Thymus (tissue), 11 donors: ENCODE data around the gene TUBGCP6. TPM values are rescaled to one million over a fixed set of nuclear protein-coding genes. Genes with fewer than 3 reads are reported as not detected.

ENCODE experiments used
- DNase-seq, 9 donors: peaks; one replicate each; pipeline ENCODE4 v3.0.0-alpha.2; 2013; ENCODE audit warnings: low spot score in 9 of 9, low read depth in 6 of 9, missing footprints in 1 of 9
- H3K27ac ChIP-seq, 2 donors: one replicate each; pipeline ENCODE4 v1.5.1; 2013; ENCODE audit warnings: control low read depth in 1 of 2, low read depth in 1 of 2, low read length in 1 of 2, mild to moderate bottlenecking in 1 of 2, moderate library complexity in 1 of 2
- H3K27me3 ChIP-seq, 2 donors: one replicate each; pipeline ENCODE4 v1.5.1; 2013; ENCODE audit warnings: low read length in 1 of 2; ENCODE audit not compliant: control insufficient read depth in 2 of 2, insufficient read depth in 1 of 2
- H3K36me3 ChIP-seq, 2 donors: one replicate each; pipeline ENCODE4 v1.5.1; 2013; ENCODE audit warnings: low read length in 1 of 2, mild to moderate bottlenecking in 1 of 2, moderate library complexity in 1 of 2; ENCODE audit not compliant: control insufficient read depth in 2 of 2, insufficient read depth in 2 of 2
- H3K4me1 ChIP-seq, 2 donors: one replicate each; pipeline ENCODE4 v1.5.1; 2013; ENCODE audit warnings: low read length in 2 of 2; ENCODE audit not compliant: control insufficient read depth in 2 of 2, insufficient read depth in 2 of 2
- H3K4me3 ChIP-seq, 2 donors: one replicate each; pipeline ENCODE4 v1.5.1; 2013; ENCODE audit warnings: low read length in 2 of 2, control low read depth in 1 of 2, mild to moderate bottlenecking in 1 of 2
- H3K9me3 ChIP-seq, 2 donors: one replicate each; pipeline ENCODE4 v1.5.1; 2013; ENCODE audit warnings: low read length in 1 of 2, mild to moderate bottlenecking in 1 of 2; ENCODE audit not compliant: control insufficient read depth in 2 of 2, insufficient read depth in 1 of 2
- WGBS: extraction: QIAGEN DNeasy Blood & Tissue Kit; methylation state at CpG from one replicate; pipeline ENCODE4 v1.1.7; 2013; 5-methylcytosine and 5-hydroxymethylcytosine counted together
- polyA plus RNA-seq: library from polyadenylated mRNA; stranded (reverse); fragments of 200-250 nt; gene quantifications from one replicate; pipeline ENCODE4 v1.2.3, GENCODE V29; 2013
- total RNA-seq: library from RNA; stranded (reverse); fragments of 120-200 nt; gene quantifications from one replicate; pipeline ENCODE4 v1.2.4, GENCODE V29; 2013
- donor health status: healthy.

The TUBGCP6 gene
- total and polyA plus RNA-seq, 2 donors = 29.2 to 96.6 TPM

DNA sequence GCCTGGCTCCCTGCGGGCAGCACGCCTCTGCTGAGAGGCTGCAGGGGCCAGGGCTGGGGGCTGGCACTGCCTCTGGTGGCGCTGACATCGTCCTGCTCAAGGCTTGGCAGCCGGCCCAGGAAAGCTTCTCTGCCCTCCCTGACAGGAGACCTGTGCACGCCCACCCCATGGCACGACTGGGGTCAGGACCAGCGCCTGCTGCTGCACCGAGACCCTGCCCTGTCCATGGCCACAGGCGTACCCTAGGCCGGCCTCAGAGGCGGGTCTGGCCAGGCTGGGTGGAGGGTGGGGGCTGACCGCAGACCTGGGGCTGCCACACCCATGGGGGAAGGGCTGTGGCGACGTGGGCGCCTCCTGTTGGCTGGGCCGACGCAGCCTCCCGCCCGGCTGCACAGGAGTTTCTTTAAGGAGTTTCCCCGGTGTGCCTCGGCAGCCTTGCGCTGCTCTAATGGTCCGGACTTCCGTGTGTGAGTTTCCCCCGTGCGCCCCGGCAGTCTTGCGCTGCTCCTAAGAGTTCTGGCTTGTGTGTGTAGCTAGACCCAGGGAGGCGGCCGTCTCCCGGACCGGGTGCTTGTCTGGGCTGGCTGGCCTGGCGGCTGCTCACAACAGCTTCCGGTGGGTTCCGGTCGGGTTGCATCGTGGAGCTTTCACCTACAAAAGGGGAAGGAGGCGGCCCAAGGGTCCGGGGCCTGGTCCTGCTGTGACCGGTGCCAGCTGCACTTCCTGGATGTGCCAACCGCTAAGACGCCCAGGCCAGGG, 54.5 kb downstream of the TUBGCP6 start:
- DNase-seq = peak in 8 of 9 donors; percentile 65 to 90 (median 73)
- H3K4me1 ChIP-seq = peaks cover 47 to 77% of the 10 kb centered on the region in 2 donors

GRCh38 chr22:50189849-50190181, 55.0 kb downstream of the TUBGCP6 start:
- peaks cover 52 to 79% of the 10 kb centered on the region in 2 donors for H3K4me1 ChIP-seq
- H3K9me3 ChIP-seq = peaks cover 0 to 8% of the 10 kb centered on the region in 2 donors
- 6% methylated on average over 4 of the region's 4 CpGs for WGBS
- peaks cover 20 to 22% of the 10 kb centered on the region in 2 donors for H3K36me3 ChIP-seq
- DNase-seq = no peak
- peak overlapping the region; percentile 73 to 83 for H3K4me3 ChIP-seq
- peak overlapping the region; percentile 97 to 99 for H3K27ac ChIP-seq
- H3K27me3 ChIP-seq = peaks cover 5 to 7% of the 10 kb centered on the region in 2 donors

More for the DNA sequence above, 54.5 kb downstream of the TUBGCP6 start:
- Histone ChIP-seq H3K27ac (peak overlapping the region; percentile 97 to 99), H3K4me3 (peak overlapping the region; percentile 73 to 83), H3K36me3 (peaks cover 26% of the 10 kb centered on the region in 2 donors), H3K27me3 (peaks cover 0 to 2% of the 10 kb centered on the region in 2 donors), H3K9me3 (peaks cover 0 to 8% of the 10 kb centered on the region in 2 donors)
- WGBS = under 1% methylated on average over 43 of the region's 43 CpGs

GRCh38 chr22:50189184-50189848, 55.5 kb downstream of the TUBGCP6 start:
- Histone ChIP-seq H3K4me1 (peaks cover 52 to 79% of the 10 kb centered on the region in 2 donors), H3K27me3 (peaks cover 10 to 12% of the 10 kb centered on the region in 2 donors), H3K4me3 (no peak overlapping the region), H3K27ac (peak overlapping the region; percentile 97 to 99), H3K9me3 (peaks cover 0 to 8% of the 10 kb centered on the region in 2 donors), H3K36me3 (peaks cover 15 to 17% of the 10 kb centered on the region in 2 donors)
- no peak for DNase-seq
- WGBS = 75% methylated on average over 20 of the region's 20 CpGs

- no peak for DNase-seq
- Histone ChIP-seq H3K4me1 (peaks cover 50 to 72% of the 10 kb centered on the region in 2 donors), H3K36me3 (peaks cover 6 to 7% of the 10 kb centered on the region in 2 donors), H3K9me3 (peaks cover 0 to 8% of the 10 kb centered on the region in 2 donors), H3K4me3 (no peak overlapping the region), H3K27ac (no peak overlapping the region), H3K27me3 (peaks cover 13 to 21% of the 10 kb centered on the region in 2 donors)
- 98% methylated on average over 11 of the region's 11 CpGs for WGBS
These were observed 56.5 kb downstream of the TUBGCP6 start for GRCh38 chr22:50188356-50188755.

GRCh38 chr22:50186761-50187523, 57.9 kb downstream of the TUBGCP6 start:
- H3K4me3 ChIP-seq = peak overlapping the region; percentile 60 to 76
- peak overlapping the region in 1 of 2 donors; percentile 58 for H3K27ac ChIP-seq
- peaks cover 0 to 6% of the 10 kb centered on the region in 2 donors for H3K9me3 ChIP-seq
- H3K4me1 ChIP-seq = peaks cover 36 to 58% of the 10 kb centered on the region in 2 donors
- WGBS = 63% methylated on average over 26 of the region's 26 CpGs
- peaks cover 0 to 4% of the 10 kb centered on the region in 2 donors for H3K36me3 ChIP-seq
- peak in 1 of 9 donors; percentile 45 for DNase-seq
- H3K27me3 ChIP-seq = peaks cover 13 to 24% of the 10 kb centered on the region in 2 donors

DNA sequence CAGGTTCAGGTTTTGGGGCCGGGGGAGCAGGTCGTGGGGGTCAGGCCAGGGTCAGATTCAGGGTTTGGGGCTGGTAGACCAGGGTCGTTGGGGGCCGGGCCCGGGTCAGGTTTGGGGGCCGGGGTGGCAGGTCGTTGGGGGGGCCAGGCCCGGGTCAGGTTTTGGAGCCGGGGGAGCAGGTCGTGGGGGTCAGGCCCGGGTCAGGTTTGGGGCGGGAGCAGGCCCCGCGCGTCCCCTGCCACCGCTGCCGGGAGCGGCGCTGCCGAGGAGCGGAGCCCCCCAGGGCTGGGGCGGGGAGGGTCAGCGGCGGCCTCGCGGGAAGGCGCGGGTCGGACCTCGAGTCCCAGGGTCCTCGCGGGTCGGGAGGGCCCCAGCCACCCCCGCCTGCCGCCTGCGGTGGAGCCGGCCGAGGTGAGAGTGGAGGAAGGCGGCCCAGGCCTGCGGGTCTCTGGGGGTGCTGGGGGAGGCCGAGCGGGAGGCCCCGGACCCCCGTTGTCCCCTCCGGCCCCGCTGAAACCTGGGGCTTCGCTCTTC, 58.6 kb downstream of the TUBGCP6 start:
- H3K9me3 ChIP-seq = peaks cover 0 to 4% of the 10 kb centered on the region in 2 donors
- H3K36me3 ChIP-seq = peaks cover 0 to 4% of the 10 kb centered on the region in 2 donors
- H3K27me3 ChIP-seq = peaks cover 13 to 24% of the 10 kb centered on the region in 2 donors
- DNase-seq = peak in 1 of 9 donors; percentile 27
- peak overlapping the region; percentile 19 to 58 for H3K27ac ChIP-seq
- 2% methylated on average over 47 of the region's 47 CpGs for WGBS
- peak overlapping the region; percentile 60 to 76 for H3K4me3 ChIP-seq
- H3K4me1 ChIP-seq = peaks cover 29 to 51% of the 10 kb centered on the region in 2 donors

- peaks cover 0 to 4% of the 10 kb centered on the region in 2 donors for H3K36me3 ChIP-seq
- peak in 8 of 9 donors; percentile 55 to 92 (median 81) for DNase-seq
- peaks cover 13 to 24% of the 10 kb centered on the region in 2 donors for H3K27me3 ChIP-seq
- WGBS = 3% methylated on average over 85 of the region's 90 CpGs
- peak within 1 kb of the TSS; percentile 19 to 58 for H3K27ac ChIP-seq
- peaks cover 24 to 44% of the 10 kb centered on the region in 2 donors for H3K4me1 ChIP-seq
- H3K9me3 ChIP-seq = peaks cover 0 to 4% of the 10 kb centered on the region in 2 donors
- peak within 1 kb of the TSS; percentile 60 to 76 for H3K4me3 ChIP-seq
These were observed 59.3 kb downstream of the TUBGCP6 start, which contains the start of gene TRABD for GRCh38 chr22:50185375-50186087. Gene TRABD, plus strand, starts transcription at chr22:50185913. Its CDS starts 7,148 bp downstream, at chr22:50193061.

GRCh38 chr22:50184902-50185374, 59.9 kb downstream of the TUBGCP6 start:
- Histone ChIP-seq H3K27ac (no peak overlapping the region), H3K27me3 (peaks cover 13 to 26% of the 10 kb centered on the region in 2 donors), H3K4me1 (peaks cover 23 to 42% of the 10 kb centered on the region in 2 donors), H3K9me3 (peaks cover 0 to 4% of the 10 kb centered on the region in 2 donors), H3K36me3 (peaks cover 0 to 4% of the 10 kb centered on the region in 2 donors), H3K4me3 (peak overlapping the region; percentile 21 to 76)
- 15% methylated on average over 63 of the region's 63 CpGs for WGBS
- no peak for DNase-seq
